ENCODE data around the gene MSL3B.
A peak's percentile ranks its signal among the peaks of the same experiment; 100 is the strongest.
"Not testable (repeated sequence)": the region's sequence is repeated elsewhere in the genome, so short reads cannot be mapped to it uniquely, and the experiment has no call there.

The MSL3B gene

DNA sequence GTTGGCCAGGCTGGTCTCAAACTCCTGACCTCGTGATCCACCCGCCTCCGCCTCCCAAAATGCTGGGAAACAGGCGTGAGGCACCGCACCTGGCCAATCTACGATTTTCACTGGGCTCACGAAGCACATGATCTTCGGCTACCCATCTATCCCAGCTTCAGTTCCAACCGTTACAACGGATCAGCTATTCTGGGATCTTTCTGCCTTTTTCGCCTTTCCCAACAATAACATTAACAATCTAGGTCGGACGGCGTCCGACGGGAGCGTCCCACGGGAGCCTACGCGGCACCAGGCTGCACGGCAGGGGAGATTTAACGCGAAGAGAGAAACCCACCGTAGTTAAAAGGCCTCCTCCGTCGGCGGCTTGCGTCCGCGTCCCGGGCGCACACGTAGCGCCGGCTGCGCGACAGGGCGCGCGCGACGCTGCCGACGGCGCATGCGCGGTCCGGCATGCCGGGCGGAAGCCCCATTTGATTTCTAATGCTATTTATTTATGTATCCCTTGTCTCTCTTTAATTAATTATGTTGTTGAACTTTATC lies at the start of gene MSL3B:
TSS of gene MSL3B (minus strand) at position 394 of the 540 bp plus-strand sequence.
- DNase-seq = no peak

DNA sequence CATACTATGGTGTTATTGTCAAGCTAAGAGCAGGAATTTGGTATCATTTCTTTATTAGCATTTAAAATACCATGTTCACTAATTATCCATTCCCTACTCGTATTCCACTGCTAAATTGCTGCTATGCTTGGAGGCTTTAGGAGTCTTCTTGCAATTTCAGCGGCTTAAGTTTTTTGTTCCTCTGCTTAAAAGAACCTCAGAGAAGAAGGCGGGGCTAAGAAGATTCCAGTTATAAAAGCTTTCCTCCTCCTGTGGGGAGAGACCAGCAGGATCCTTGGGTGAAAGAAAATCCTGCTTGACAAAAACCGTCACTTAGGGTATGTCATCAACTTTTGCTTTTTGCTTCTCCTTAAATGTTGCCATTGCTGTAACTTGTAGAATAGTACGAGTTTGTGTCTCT lies 48.9 kb upstream of the MSL3B start, which contains the start of gene TRPM8:
TSS of gene TRPM8 (plus strand) at position 258 of the 400 bp plus-strand sequence. CDS start 9,165 bp downstream, outside the sequence.
- DNase-seq = no peak

DNA sequence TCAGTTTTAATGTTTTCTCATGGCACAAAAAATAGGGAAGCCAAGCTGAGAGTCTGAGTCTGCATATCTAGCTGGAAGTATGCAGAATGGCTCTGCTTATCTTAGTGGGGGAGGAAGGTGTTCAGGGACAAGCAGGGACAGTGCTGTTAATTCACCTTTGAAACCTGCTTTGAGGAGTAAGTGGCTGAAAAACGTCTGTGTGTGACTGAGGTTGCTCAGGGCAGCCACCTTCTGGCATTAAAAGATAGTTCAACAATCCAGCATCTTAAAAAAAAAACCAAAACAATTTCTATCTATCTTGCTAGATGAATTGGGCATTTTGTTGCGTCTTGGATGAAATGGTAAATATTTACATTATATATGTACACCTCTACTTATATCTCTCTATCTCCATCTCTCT lies 46.9 kb upstream of the MSL3B start:
- DNase-seq = no peak

DNA sequence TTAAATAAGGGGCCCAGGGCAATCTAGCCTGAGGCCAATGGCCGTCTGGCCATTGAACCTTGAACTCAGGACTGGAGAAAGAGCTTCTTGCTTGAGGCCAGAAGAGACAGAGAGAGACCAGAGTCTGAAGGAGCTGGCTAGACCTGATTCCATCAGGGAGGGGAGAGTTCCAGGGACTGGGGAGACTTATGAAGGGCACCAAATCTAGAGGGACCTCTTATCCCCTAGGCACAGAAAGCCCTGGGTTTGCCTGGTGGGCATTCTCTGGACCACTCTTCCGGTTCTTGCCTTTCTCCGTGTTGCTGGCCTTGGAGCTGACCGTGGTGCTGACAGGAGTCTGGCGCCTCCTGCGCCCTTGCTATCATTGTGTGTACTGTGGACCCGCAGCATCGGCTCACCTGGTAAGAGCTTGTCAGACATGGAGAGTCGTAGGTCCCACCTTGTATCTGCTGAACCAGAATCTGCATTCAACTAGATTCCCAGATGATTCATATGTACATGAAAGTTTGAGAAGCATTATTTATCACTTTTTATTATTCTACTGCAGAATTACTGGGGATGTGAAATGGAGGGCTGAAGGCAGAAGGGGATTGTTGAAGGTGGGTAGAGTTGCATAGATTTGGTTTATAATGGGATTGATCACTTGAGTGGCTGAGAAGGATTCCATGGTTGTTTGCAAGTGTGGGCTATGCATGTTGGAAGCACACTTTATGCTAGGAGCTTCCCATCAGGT lies 44.7 kb upstream of the MSL3B start:
- no peak for DNase-seq

DNA sequence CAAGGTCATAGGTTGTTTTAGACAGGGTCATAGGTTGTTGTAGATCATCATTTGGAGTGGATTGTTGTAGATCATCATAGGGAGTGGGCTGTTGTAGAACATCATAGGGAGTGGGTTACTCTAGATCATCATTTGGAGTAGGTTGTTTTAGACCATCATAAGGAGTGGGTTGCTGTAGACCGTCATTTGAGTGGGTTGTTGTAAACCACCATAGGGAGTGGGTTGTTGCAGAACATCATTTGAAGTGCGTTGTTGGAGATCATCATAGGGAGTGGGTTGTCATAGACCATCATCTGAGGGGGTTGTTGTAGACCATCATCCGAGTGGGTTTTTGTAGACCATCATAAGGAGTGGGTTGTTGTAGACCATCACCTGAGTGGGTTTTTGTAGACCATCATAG lies 39.4 kb upstream of the MSL3B start:
- DNase-seq = no peak

DNA sequence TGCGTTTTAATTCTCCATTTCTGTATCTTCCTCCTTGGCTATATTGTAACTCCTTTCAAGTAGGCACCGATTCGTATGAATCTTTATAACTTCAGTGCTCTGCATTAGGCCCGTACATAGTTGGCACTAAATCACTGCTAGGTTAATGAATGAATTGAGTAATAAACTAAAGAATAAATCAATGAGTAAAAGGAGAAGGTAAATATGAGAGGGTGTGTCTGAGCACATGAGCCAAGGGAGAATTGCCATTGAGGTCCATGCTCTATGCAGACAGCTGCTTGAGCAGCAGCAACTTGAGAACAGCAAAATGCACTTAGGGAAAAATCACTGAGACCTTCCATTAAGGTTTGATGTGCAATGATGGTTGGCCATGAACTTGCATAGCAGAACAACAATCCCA lies 37.8 kb upstream of the MSL3B start:
- DNase-seq = no peak

DNA sequence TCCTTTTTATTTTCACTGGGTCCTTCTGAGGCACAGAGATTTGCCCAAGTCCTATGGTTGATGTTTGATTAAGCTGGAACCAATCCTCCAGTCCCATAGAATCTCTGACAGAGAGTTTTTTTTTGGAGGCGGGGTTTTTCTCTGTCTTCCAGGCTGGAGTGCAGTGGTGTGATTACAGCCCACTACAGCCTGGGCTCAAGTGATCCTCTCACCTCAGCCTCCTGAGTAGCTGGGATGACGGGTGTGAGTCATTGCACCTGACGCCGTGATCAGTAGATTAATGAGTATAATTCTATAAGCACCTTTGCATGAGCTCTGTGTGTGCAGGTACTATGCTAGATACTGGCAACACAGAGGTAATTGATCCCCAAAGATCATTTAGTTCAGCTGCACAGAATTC lies 33.7 kb upstream of the MSL3B start:
- DNase-seq = no peak

DNA sequence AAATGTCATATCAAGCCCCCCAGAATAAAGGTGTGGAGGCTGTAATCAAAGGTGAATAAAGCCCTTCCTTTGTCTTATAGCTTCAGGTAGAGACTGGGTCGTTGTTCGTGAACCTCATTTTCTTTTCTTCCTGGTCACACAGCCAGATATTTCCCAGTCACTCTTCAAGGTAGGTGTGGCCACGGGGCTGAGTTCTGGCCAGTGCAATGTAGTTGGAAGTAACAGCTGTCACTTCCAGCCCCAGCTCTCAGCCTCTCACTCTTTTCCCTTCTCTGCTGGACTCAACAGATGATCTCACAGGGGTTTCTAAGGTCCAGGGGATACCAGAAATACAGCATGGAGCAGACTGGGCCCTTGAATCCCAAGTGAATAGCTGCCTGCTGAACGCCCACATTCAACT lies 33.2 kb upstream of the MSL3B start:
- no peak for DNase-seq

DNA sequence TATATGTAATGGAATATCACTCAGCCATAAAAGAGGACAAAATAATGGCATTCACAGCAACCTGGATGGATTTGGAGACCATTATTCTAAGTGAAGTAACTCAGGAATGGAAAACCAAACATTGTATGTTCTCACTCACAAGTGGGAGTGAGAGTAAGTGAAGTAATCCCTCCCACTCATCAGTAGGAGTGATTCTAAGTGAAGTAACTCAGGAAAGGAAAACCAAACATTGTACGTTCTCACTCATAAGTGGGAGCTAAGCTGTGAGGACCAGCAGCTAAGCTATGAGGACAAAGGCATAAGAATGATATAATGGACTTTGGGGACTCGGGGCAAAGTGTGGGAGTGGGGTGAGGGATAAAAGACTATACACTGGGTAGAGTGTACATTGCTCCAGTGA lies 28.1 kb upstream of the MSL3B start:
- DNase-seq = not testable (repeated sequence)

DNA sequence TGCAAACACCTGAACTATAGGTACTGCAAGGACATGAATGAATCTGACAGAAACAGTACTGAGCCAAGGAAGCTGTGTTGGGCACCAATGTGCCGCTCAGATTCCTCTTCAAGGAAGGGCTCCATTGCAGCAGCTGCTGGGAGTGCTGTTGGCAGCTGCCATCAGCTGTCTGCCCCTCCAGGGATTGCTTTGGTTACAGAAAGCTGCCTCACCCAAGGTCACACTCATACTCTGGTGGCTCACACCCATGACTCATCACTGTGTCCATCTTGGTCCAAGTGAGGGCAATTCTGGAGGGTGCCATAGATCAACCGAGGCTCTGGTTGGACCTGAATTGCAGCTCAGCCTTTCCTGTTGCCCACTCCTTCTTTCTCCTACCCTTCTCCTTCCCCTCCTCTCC lies 24.6 kb upstream of the MSL3B start:
- no peak for DNase-seq

DNA sequence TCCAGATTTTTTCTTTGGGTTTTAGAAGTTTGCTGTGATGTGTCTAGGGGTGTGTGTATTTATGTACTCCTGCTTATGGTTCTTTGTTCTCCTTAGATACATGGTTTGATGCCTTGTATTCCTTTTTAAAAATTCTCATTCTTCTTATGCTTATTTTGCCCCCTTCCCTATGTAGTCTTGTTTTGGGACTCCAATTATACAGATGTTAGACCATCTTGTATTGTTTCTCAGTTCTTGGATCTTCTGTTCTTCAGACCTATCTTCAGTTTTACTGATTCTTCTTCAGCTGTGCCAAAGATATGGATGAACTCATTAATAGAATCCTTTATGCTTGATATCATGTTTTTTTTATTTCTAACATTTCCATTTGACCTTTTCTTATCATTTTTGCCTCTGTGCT lies 14.2 kb upstream of the MSL3B start:
- DNase-seq = no peak

DNA sequence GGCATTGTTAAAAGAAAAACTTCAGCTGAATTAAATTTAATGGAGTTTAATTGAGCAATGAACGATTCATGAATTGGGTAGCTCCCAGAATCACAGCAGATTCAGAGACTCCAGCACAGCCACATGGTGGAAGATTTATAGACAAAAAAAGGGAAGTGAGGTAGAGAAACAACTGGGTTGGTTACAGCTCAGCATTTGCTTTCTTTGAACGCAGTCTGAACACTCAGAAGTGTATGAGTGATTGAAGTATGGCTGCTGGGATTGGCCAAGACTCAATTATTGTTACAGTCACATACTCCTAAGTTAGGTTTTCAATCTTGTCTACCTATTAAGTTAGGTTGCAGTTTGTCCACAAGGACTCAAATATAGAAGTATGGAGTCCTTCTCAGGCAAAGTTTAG lies 3.9 kb upstream of the MSL3B start:
- DNase-seq = not testable (repeated sequence)

DNA sequence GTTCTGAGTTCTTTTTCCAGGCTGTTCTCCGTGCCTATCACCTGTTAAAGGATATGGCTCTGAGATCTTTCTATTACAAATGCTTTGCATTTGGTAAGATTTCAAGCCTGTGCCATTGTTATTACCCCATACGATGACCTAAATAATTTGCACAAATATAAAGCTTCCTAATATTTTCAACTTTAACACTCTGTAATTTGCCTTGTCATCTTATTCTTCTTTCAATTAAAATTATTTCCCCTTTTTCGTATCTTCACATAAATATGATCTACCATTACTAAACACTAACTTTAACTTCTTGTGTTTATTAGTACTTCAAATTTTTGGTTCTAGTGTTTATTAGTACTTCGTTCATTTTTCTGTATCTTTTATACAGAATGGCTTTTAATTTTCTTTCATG lies 3.2 kb upstream of the MSL3B start:
- no peak for DNase-seq

DNA sequence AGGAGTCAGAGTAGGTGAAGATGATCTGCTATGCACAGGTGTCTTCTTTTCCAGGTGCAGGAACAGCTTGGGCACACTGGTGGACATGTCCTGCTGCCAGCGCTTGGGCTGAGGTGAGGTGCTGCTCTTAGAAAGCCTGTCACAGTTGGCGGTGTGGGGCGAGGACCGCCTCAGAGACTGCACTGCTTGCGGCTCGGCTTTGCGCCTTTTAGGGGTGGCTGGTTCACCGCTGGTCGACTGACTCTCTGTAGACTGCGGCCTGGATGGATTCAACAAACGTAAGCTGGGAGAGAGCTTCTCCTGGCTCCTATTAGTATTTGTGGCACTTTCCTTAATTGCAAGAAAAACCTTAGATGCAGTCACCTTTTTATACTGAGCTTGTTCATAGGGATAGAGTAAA lies 1.7 kb downstream of the MSL3B start:
- no peak for DNase-seq

DNA sequence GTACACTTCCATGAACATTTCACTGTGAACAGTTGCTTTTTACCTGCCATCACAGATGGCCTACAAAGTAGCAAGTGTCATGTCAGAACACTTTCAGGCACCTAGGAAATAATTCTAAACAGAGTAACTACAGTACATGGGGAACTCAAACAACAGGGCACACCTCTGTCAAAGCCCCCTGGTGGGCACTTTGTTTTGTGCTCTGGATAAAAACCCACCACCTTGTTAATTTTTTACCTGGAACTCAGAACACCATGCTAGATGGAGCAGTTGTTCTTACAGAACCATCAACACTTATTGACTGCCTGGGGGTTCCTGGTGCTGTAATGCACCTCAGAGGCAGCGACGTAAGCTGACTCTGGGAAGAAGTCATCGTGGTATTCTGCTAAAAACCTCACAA lies 2.3 kb downstream of the MSL3B start:
- DNase-seq = no peak

DNA sequence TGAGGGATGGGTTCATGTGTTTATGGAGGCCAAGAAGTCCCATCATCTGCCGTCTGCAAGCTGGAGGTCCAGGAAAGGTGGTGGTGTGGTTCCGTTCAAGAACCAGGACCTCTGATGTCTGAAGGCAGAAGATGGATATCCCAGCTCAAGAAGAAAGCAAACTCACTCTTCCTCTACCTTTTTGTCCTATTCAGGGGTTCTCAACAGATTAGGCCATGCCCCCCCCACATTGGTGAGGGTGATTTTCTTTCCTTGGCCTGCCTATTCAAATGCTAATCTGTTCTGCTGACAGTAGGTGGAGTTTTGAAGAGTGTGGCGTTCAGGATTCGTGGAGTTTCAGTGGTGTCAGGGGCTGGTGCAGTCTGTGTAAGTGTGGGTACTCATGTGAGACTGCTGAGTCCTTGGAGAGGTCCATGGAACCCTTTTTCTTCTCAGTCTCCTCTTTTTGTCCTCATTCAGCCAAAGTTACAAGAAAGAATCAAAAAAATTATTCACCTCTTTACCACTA lies 5.9 kb downstream of the MSL3B start:
- DNase-seq = no peak

DNA sequence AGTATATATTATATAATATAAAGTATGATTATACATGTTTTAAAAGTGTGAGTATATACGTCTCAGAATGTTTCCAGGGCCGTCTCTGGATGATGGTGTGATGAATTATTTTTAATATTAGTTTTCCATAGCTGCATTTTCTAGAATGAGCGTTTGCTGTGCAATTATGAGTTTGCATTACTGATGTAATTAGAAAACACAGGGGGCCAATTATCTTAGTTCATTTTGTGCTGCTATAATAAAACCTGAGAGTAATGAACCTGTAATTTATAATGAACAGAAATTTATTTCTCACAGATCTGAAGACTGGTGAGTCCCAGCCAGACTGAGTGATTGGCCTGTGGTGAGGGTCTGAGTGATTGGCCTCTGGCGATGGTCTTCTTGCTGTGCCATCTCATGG lies 9.9 kb downstream of the MSL3B start:
- DNase-seq = no peak

DNA sequence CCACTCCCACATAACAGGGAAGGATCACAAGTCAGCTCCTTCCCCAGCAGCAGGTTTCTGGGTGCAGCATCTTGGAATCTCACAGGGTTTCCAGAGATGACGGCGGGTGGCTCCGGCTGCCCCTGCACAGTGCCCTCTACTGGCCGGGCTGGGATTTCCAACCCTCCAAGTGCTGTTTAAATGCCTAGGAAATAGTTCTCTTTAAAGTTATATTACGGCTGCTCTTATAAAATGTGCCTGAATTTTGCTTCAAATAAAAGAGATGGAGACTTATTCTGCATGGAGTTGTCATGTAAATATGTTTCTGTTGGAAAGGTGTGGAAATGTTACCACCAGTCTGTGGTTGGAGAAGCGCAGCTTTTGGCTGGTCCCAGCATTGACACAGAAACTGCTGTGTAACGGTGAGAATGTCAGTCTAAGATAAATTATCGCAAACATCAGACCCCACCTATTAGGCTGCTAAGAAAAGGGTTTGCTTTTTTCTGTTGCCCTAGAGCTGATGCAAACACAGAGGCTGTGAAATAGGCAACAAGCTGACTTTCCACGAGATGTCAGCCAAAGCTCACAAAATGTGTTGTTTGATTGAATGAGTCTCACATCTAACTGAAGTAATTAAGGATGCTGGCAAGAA lies 10.6 kb downstream of the MSL3B start:
- DNase-seq = no peak

DNA sequence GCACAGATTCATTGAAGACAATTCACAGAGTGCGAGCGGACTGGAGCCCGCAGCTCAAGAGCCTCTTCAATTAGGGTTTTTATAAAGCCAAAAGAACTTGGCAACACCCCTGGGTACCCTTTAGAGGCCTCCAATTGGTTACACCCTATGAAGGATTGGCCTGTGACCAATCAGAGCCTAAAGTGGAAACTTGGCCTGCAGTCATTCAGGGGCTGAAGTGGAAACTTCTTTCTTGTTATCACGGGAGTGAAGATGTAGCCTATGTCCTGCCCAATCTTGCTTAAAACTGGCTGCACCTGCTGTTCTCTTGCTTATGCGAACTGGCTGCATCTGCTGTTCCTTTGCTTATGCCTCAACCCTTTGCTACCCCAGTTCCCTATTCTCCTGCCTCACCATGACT lies 12.0 kb downstream of the MSL3B start:
- no peak for DNase-seq

DNA sequence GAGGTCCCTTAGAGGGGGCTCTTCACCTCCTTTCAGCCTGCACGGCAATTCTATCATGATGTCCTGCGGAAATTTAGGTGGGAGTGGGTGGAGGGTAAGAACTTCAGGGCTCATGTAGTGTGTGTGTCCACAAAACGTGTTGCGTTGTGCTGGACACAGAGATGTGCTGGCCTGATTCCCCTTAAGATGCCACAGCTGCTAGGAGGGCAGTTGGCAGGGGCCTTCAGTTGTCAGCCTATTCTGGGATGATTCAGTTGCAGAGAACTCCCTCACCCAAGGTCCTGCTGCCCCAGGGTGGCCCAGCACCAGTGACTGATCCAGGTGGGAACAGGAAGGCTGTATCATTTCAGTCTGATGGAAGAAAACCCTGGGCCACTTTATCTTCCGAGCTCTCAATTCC lies 12.8 kb downstream of the MSL3B start:
- DNase-seq = no peak

DNA sequence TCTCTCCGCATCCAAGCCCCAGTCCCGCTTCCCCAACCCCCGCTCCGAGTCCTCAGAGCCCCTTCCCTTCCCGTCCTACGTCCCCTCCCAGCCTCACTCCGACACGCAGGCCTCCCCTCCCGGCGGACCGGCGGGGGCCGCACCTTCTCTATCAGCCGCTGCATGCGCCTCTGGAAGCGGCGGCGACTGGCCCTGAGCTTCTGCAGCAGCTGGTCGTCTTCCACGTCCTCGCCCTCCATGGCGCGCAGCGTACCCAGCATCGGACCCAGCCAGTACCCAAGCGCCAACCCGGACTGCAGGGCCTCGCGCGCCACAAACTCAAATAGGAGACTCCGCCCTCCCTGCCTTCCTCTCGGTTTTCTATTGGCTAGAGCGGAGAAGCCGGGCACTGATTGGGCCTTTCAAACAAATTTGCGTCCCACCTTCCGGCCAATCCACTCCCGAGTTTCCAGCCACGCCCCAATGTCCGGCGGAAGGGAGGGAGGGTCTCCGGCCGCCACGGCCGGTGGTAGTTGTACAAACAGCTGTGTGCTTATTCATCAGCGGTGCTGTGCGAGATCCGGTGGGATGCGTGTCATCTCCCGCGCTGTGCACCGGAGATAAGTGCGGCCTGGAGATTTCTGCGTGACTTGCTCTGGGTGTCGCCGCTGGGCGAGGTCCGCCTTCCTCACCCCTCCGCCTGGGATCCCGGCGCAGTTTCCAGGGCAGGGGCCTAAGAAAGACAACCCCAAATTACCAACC lies 13.8 kb downstream of the MSL3B start, which contains the start of gene HJURP:
TSS of gene HJURP (minus strand) at position 295 of the 741 bp plus-strand sequence. CDS start at position 260, 35 bp downstream.
- peak; percentile 82 for DNase-seq

DNA sequence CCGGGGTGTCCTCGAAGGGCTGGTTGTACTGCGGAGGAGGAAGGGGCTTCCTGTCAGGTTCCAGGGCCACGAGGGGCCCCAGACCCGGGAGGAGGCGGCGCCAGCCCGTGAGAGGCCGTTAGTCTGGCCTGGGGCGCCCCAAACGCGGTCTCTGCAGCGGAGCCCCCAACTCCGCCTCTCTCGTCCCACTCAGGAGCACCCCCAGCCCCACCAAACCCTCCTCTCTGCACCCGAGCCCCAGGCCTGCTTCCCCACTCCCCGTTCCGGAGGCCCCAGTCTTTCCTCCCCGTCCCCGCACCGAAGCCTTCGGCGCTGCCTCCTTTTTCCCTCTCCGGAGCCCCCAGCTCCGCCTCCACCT lies 14.3 kb downstream of the MSL3B start:
- no peak for DNase-seq

DNA sequence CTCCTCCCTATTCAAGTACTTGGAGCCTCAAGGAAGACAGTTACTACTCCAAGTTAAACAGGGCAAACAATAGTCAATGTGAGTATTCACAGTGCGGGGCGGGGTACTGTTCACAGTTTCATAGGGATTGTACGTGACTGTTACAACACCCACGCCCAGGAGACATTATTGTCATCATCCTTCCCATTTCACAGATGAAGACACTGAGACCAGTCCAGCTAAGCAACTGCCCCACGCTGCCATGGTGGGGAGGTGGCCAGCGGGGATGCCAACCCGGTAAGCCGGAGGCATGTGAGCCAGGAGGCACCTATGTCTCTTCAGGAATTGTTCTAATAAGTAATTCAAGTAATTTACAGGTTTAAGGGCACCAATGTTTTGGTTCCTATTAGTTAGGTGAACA lies 14.8 kb downstream of the MSL3B start:
- no peak for DNase-seq

DNA sequence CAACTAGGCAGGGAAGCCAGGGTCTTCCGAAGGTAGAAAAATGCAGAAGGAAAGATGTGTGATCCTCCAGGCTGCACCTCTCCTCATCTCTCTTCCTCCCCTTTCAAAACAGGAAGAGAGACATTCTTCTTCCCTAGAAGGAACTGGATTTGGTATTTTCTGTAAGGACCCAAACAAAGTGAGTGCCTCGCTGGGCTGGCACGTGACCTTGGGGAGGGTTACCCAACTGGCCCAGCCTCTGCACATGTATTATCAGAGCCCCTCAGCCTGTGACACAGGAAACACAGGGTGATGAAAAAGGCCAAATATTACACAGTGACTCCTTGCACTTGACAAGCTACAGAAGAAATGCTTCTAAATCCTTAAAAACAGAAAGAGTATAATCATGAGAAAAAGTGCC lies 16.1 kb downstream of the MSL3B start:
- DNase-seq = no peak
